IPS-18c (cell line): ENCODE measurements around the gene PDIK1L.

Source experiments
- H3K4me3 ChIP-seq: 2 replicates; pipeline ENCODE4 v1.7.0; 2013; ENCODE audit warnings: low read depth, mild to moderate bottlenecking, low read length, moderate library complexity; ENCODE audit not compliant: insufficient read depth
- H3K9me3 ChIP-seq: one replicate; pipeline ENCODE4 v1.6.1; 2013; ENCODE audit warnings: mild to moderate bottlenecking, low read length, moderate library complexity; ENCODE audit not compliant: control insufficient read depth, insufficient read depth

PDIK1L gene

GRCh38 chr1:26111530-26112406 is at the start of gene PDIK1L:
TSS of gene PDIK1L (plus strand) at chr1:26111824. CDS start at chr1:26114309, 2,485 bp downstream.
- H3K9me3 ChIP-seq = no peaks in the 10 kb centered on the region
- peak within 1 kb of the TSS; percentile 91 for H3K4me3 ChIP-seq

- Histone ChIP-seq H3K4me3 (no peak overlapping the region), H3K9me3 (no peaks in the 10 kb centered on the region)
Measured at GRCh38 chr1:26064553-26064952, 47.1 kb upstream of the PDIK1L start.

GRCh38 chr1:26066160-26066559 is 45.5 kb upstream of the PDIK1L start:
- no peak overlapping the region for H3K4me3 ChIP-seq
- H3K9me3 ChIP-seq = no peaks in the 10 kb centered on the region

- Histone ChIP-seq H3K4me3 (no peak overlapping the region), H3K9me3 (no peaks in the 10 kb centered on the region)
Measured at GRCh38 chr1:26066857-26067256, 44.8 kb upstream of the PDIK1L start.

GRCh38 chr1:26067432-26067911 is 44.2 kb upstream of the PDIK1L start, which contains the start of gene TRIM63:
TSS of gene TRIM63 (minus strand) at chr1:26067630. CDS start at chr1:26067494, 136 bp downstream.
- no peak within 1 kb of the TSS for H3K4me3 ChIP-seq
- no peaks in the 10 kb centered on the region for H3K9me3 ChIP-seq

- Histone ChIP-seq H3K9me3 (no peaks in the 10 kb centered on the region), H3K4me3 (no peak overlapping the region)
Measured at GRCh38 chr1:26069941-26070295, 41.7 kb upstream of the PDIK1L start.

- no peak overlapping the region for H3K4me3 ChIP-seq
- H3K9me3 ChIP-seq = no peaks in the 10 kb centered on the region
Measured at GRCh38 chr1:26070296-26070962, 41.2 kb upstream of the PDIK1L start.

GRCh38 chr1:26070963-26071342 is 40.7 kb upstream of the PDIK1L start:
- Histone ChIP-seq H3K4me3 (no peak overlapping the region), H3K9me3 (no peaks in the 10 kb centered on the region)

GRCh38 chr1:26072305-26072704 is 39.3 kb upstream of the PDIK1L start:
- Histone ChIP-seq H3K4me3 (no peak overlapping the region), H3K9me3 (no peaks in the 10 kb centered on the region)

- H3K4me3 ChIP-seq = no peak overlapping the region
- H3K9me3 ChIP-seq = no peaks in the 10 kb centered on the region
Measured at GRCh38 chr1:26075421-26076144, 36.0 kb upstream of the PDIK1L start.

- Histone ChIP-seq H3K4me3 (no peak overlapping the region), H3K9me3 (no peaks in the 10 kb centered on the region)
Measured at GRCh38 chr1:26077524-26077923, 34.1 kb upstream of the PDIK1L start.

- Histone ChIP-seq H3K9me3 (no peaks in the 10 kb centered on the region), H3K4me3 (no peak overlapping the region)
Measured at GRCh38 chr1:26078286-26079177, 33.1 kb upstream of the PDIK1L start.

GRCh38 chr1:26079178-26079563 is 32.5 kb upstream of the PDIK1L start:
- Histone ChIP-seq H3K4me3 (no peak overlapping the region), H3K9me3 (no peaks in the 10 kb centered on the region)

GRCh38 chr1:26079960-26080814 is 31.4 kb upstream of the PDIK1L start:
- Histone ChIP-seq H3K9me3 (no peaks in the 10 kb centered on the region), H3K4me3 (no peak overlapping the region)

- H3K9me3 ChIP-seq = no peaks in the 10 kb centered on the region
- H3K4me3 ChIP-seq = no peak overlapping the region
Measured at GRCh38 chr1:26081267-26082019, 30.2 kb upstream of the PDIK1L start.
